ENCODE results near the gene ADIG.

GRCh38 chr20:38536310-38536709, 44.7 kb upstream of the ADIG start:
- no peak for TF ChIP-seq HDAC6 (IDR thresholded peaks at IDR 0.05; ENCODE audit: low read depth, low read length)
- TF ChIP-seq CTCF (IDR thresholded peaks at IDR 0.05; ENCODE audit: control extremely low read depth in 1 of 3, insufficient read depth in 1 of 3, low read depth in 1 of 3, low read length in 3 of 3) = no peak
- no peak for TF ChIP-seq POLR2AphosphoS5 (IDR thresholded peaks at IDR 0.05; ENCODE audit: low read depth, low read length)
- TF ChIP-seq NRF1 (IDR thresholded peaks at IDR 0.05; ENCODE audit: low read depth, low read length) = no peak
- no peak for TF ChIP-seq MAFK (IDR thresholded peaks at IDR 0.05; ENCODE audit: low read depth, low read length)
